ENCODE measurements around the gene MAP1B. TPM values are rescaled to one million over a fixed set of nuclear protein-coding genes. Genes with fewer than 3 reads are reported as not detected.

Gene MAP1B
- total and polyA plus RNA-seq, 9 of the 15 experiments (the other 6 are each of a cell fraction or from before 2014, with no cell fraction given) = 5.2 to 66.1 (median 17.3) TPM

GRCh38 chr5:72177538-72177937 is 70.3 kb downstream of the MAP1B start:
- CTCF ChIA-PET (ENCODE audit: low intra/inter-chr PET ratio) = no interaction called here
- no peaks in the 10 kb centered on the region for H3K27me3 ChIP-seq (ENCODE audit: control insufficient read depth in 2 of 2, insufficient read depth in 2 of 2, low read length in 2 of 2)
- FAIRE-seq (no peak), DNase-seq (ENCODE audit: extremely low read depth in 1 of 4, low spot score in 3 of 4) (no peak), ATAC-seq (no peak)
- H3K27ac ChIP-seq (ENCODE audit: extremely low read depth, low read depth, low read length) = no peak overlapping the region
- in situ Hi-C loops (cut with MboI) = no loop called here
- intact Hi-C loops (cut with micrococcal nuclease) = no loop called here
- BruUV-seq (replicated peaks) = no TSS peak
- no peaks in the 10 kb centered on the region for H3K9me1 ChIP-seq (ENCODE audit: control insufficient read depth, insufficient read depth, low read length)
- no peaks in the 10 kb centered on the region for H3K4me1 ChIP-seq (replicated peaks in 1 of 2; ENCODE audit: control insufficient read depth in 2 of 2, insufficient read depth in 2 of 2, low read length in 2 of 2)
- H3K9me3 ChIP-seq (replicated peaks; ENCODE audit: control insufficient read depth, insufficient read depth, low read depth, low read length) = no peaks in the 10 kb centered on the region
- no peak overlapping the region for H3K4me3 ChIP-seq
- no peak overlapping the region for H2AFZ ChIP-seq (ENCODE audit: low read depth, low read length)
- no peaks in the 10 kb centered on the region for H3K79me2 ChIP-seq (ENCODE audit: control insufficient read depth, insufficient read depth, low read length)
- POLR2A ChIA-PET = interaction anchor here (1.7 kb wide), 1 partner anchor 9 kb away, joined by 4 read pairs; no protein-coding TSS in a partner anchor
- no peaks in the 10 kb centered on the region for H4K20me1 ChIP-seq (replicated peaks; ENCODE audit: control insufficient read depth, insufficient read depth, low read length)
- 0 out of 3 replicates have a peak, but pooled peaks cover 6% of the 10 kb centered on the region for H3K36me3 ChIP-seq (ENCODE audit: control insufficient read depth, insufficient read depth, low read length)
- no peak overlapping the region for H3K4me2 ChIP-seq (ENCODE audit: insufficient read depth, low read length)
- WGBS (ENCODE audit: insufficient coverage, low coverage, missing lambda C conversion rate) = 63% methylated on average over 3 of the region's 3 CpGs
- H3K9ac ChIP-seq (ENCODE audit: insufficient read depth in 1 of 2, low read depth in 2 of 2, low read length in 2 of 2) = no peak overlapping the region
- TF ChIP-seq ZNF512 (tag; IDR thresholded peaks at IDR 0.05) (no peak), PREB (CRISPR knock-in tag; IDR thresholded peaks at IDR 0.05) (no peak)

Measured in K562 (cell line).